GM23248 (cell line): Measurements from ENCODE around the gene SLC25A26. TPM values are rescaled to one million over a fixed set of nuclear protein-coding genes. Genes with fewer than 3 reads are reported as not detected.
"Not testable (repeated sequence)": the region's sequence is repeated elsewhere in the genome, so short reads cannot be mapped to it uniquely, and the experiment has no call there.

Source experiments
- DNase-seq: peaks from one replicate; pipeline ENCODE4 v3.0.0-alpha.2; 2015
- H2AFZ ChIP-seq: fragments of 200-600 bp; sonication (generic); 2 replicates; pipeline ENCODE4 v1.6.1; 2016; ENCODE audit warnings: antibody characterized with exemption
- H3F3A ChIP-seq: fragments of 200-600 bp; sonication (generic); 2 replicates; pipeline ENCODE4 v1.6.1; 2016; ENCODE audit warnings: mild to moderate bottlenecking, antibody characterized with exemption, mixed run types; ENCODE audit not compliant: insufficient read depth
- H3K27ac ChIP-seq: fragments of 200-600 bp; sonication (generic); 2 replicates; pipeline ENCODE4 v1.5.1; 2016; ENCODE audit warnings: mild to moderate bottlenecking
- H3K27me3 ChIP-seq: fragments of 200-600 bp; sonication (generic); replicated peaks from 2 replicates; pipeline ENCODE4 v1.6.1; 2016; ENCODE audit warnings: mild to moderate bottlenecking; ENCODE audit not compliant: insufficient read depth
- H3K36me3 ChIP-seq: fragments of 200-600 bp; sonication (generic); 2 replicates; pipeline ENCODE4 v1.6.1; 2016; ENCODE audit warnings: low read depth, mild to moderate bottlenecking
- H3K4me1 ChIP-seq: fragments of 200-600 bp; sonication (generic); 2 replicates; pipeline ENCODE4 v1.6.1; 2016; ENCODE audit warnings: mild to moderate bottlenecking; ENCODE audit not compliant: insufficient read depth
- H3K4me2 ChIP-seq: fragments of 200-600 bp; sonication (generic); one replicate; pipeline ENCODE4 v1.6.1; 2016; ENCODE audit warnings: mild to moderate bottlenecking; ENCODE audit not compliant: unreplicated experiment
- H3K4me3 ChIP-seq: fragments of 200-600 bp; sonication (generic); 2 replicates; pipeline ENCODE4 v1.5.1; 2016; ENCODE audit warnings: mild to moderate bottlenecking
- H3K79me2 ChIP-seq: fragments of 200-600 bp; sonication (generic); 2 replicates; pipeline ENCODE4 v1.6.1; 2016; ENCODE audit warnings: mild to moderate bottlenecking; ENCODE audit not compliant: insufficient read depth
- H3K9ac ChIP-seq: fragments of 200-600 bp; sonication (generic); 2 replicates; pipeline ENCODE4 v1.6.1; 2016; ENCODE audit warnings: mild to moderate bottlenecking
- H3K9me2 ChIP-seq: fragments of 200-600 bp; sonication (generic); 2 replicates; pipeline ENCODE4 v1.6.1; 2016; ENCODE audit warnings: mixed run types, mild to moderate bottlenecking, moderate library complexity; ENCODE audit not compliant: insufficient read depth
- H3K9me3 ChIP-seq: fragments of 200-600 bp; sonication (generic); one replicate; pipeline ENCODE4 v1.6.1; 2017; ENCODE audit warnings: low read depth
- H4K20me1 ChIP-seq: fragments of 200-600 bp; sonication (generic); 2 replicates; pipeline ENCODE4 v1.6.0; 2016; ENCODE audit not compliant: insufficient read depth
- EZH2 ChIP-seq: fragments of 200-600 bp; sonication (generic); IDR thresholded peaks from 2 replicates; pipeline ENCODE4 v1.6.1; 2018; ENCODE audit warnings: antibody characterized with exemption, mild to moderate bottlenecking; ENCODE audit not compliant: insufficient read depth, poor library complexity, severe bottlenecking
- EZH2phosphoT487 ChIP-seq: fragments of 200-600 bp; sonication (generic); IDR thresholded peaks from 2 replicates; pipeline ENCODE4 v1.6.1; 2018; ENCODE audit warnings: antibody characterized with exemption, moderate library complexity, mild to moderate bottlenecking, low read depth; ENCODE audit not compliant: insufficient read depth
- WGBS, 2 experiments: methylation state at CpG; one replicate each; pipeline ENCODE4 v1.1.6; 2015 to 2017; ENCODE audit warnings: low lambda C conversion rate in 2 of 2, low coverage in 1 of 2; ENCODE audit errors: missing lambda C conversion rate in 2 of 2; 5-methylcytosine and 5-hydroxymethylcytosine counted together
- in situ Hi-C: fragments of 300-500 bp; cut with MboI; formaldehyde crosslinking; loops from 2 replicates; pipeline ENCODE4 v1.15.0; 2020
- polyA plus RNA-seq: library from polyadenylated mRNA; unstranded; fragments of >200 nt; fragmentation: Nextera tagmentation; extraction: Ambion mirVana; gene quantifications from 2 replicates; pipeline ENCODE4 v1.2.1, GENCODE V29; 2016
- total RNA-seq: library from RNA; depleted of rRNA; stranded (reverse); fragments of >200 nt; shearing (Covaris generic); gene quantifications from 2 replicates; pipeline ENCODE4 v1.2.3, GENCODE V29; 2014

SLC25A26 gene
- total and polyA plus RNA-seq, 2 experiments from 2014 or later: 25.2 to 26.9 TPM

GRCh38 chr3:66304293-66304692 is 83.5 kb downstream of the SLC25A26 start:
- Histone ChIP-seq H3K9ac (no peak overlapping the region), H2AFZ (no peak overlapping the region), H3K4me3 (no peak overlapping the region), H3K27ac (no peak overlapping the region), H3F3A (no peaks in the 10 kb centered on the region), H3K4me2 (no peak overlapping the region), H3K79me2 (no peaks in the 10 kb centered on the region), H3K4me1 (no peaks in the 10 kb centered on the region), H4K20me1 (no peaks in the 10 kb centered on the region), H3K9me3 (no peaks in the 10 kb centered on the region), H3K36me3 (no peaks in the 10 kb centered on the region), H3K9me2 (no peaks in the 10 kb centered on the region), H3K27me3 (no peaks in the 10 kb centered on the region)
- in situ Hi-C loops: no loop called here
- DNase-seq: no peak
- WGBS, 2 experiments: 78 to 81% methylated on average over 3 of the region's 3 CpGs
- no peak for TF ChIP-seq EZH2
- no peak for TF ChIP-seq EZH2phosphoT487

- in situ Hi-C loops, H3K4me3 ChIP-seq, H3F3A ChIP-seq, H3K9me3 ChIP-seq, H3K27ac ChIP-seq, DNase-seq, H3K36me3 ChIP-seq, H3K9ac ChIP-seq, H3K4me1 ChIP-seq, H3K4me2 ChIP-seq, H2AFZ ChIP-seq, H3K9me2 ChIP-seq, H3K27me3 ChIP-seq, H3K79me2 ChIP-seq, H4K20me1 ChIP-seq: not testable (repeated sequence)
- 90 to 91% methylated on average over 7 of the region's 7 CpGs for WGBS, 2 experiments
These were observed 85.3 kb downstream of the SLC25A26 start for GRCh38 chr3:66306086-66306485.

- H3K9me3 ChIP-seq, H3K27me3 ChIP-seq, H3K79me2 ChIP-seq, H3K27ac ChIP-seq, H2AFZ ChIP-seq, H3K4me1 ChIP-seq, in situ Hi-C loops, H3K9ac ChIP-seq, H3K4me2 ChIP-seq, DNase-seq, H3K9me2 ChIP-seq, H3K36me3 ChIP-seq, H3F3A ChIP-seq, H4K20me1 ChIP-seq, H3K4me3 ChIP-seq: not testable (repeated sequence)
- WGBS, 2 experiments: 81 to 82% methylated on average over 4 of the region's 4 CpGs
These were observed 86.2 kb downstream of the SLC25A26 start for GRCh38 chr3:66306991-66307390.

- Histone ChIP-seq H3F3A (no peaks in the 10 kb centered on the region), H3K4me1 (no peaks in the 10 kb centered on the region), H3K27ac (no peak overlapping the region), H3K9me3 (no peaks in the 10 kb centered on the region), H4K20me1 (no peaks in the 10 kb centered on the region; the same call in 1 of the 2 replicates), H3K79me2 (no peaks in the 10 kb centered on the region), H2AFZ (no peak overlapping the region), H3K9ac (no peak overlapping the region), H3K36me3 (no peaks in the 10 kb centered on the region), H3K9me2 (no peaks in the 10 kb centered on the region), H3K4me3 (no peak overlapping the region), H3K27me3 (no peaks in the 10 kb centered on the region), H3K4me2 (no peak overlapping the region)
- DNase-seq: no peak
- TF ChIP-seq EZH2phosphoT487 (no peak), EZH2 (no peak)
- WGBS, 2 experiments: 81 to 83% methylated on average over 4 of the region's 4 CpGs
- in situ Hi-C loops: no loop called here
These were observed 91.2 kb downstream of the SLC25A26 start for GRCh38 chr3:66312039-66312438.

GRCh38 chr3:66314455-66314854 is 93.7 kb downstream of the SLC25A26 start:
- Histone ChIP-seq H3K27ac (no peak overlapping the region), H3K27me3 (no peaks in the 10 kb centered on the region), H3K9me2 (no peaks in the 10 kb centered on the region), H3K9me3 (no peaks in the 10 kb centered on the region), H3F3A (no peaks in the 10 kb centered on the region), H2AFZ (no peak overlapping the region), H3K4me2 (no peak overlapping the region), H3K9ac (no peak overlapping the region), H3K4me1 (no peaks in the 10 kb centered on the region), H3K4me3 (no peak overlapping the region), H4K20me1 (no peaks in the 10 kb centered on the region; the same call in 1 of the 2 replicates), H3K79me2 (no peaks in the 10 kb centered on the region), H3K36me3 (no peaks in the 10 kb centered on the region)
- no peak for DNase-seq
- WGBS, 2 experiments: 74 to 76% methylated on average over 6 of the region's 6 CpGs
- in situ Hi-C loops: no loop called here
- TF ChIP-seq EZH2 (no peak), EZH2phosphoT487 (no peak)
